ENCODE measurements around the gene FGF22. TPM values are rescaled to one million over a fixed set of nuclear protein-coding genes. Genes with fewer than 3 reads are reported as not detected.

Gene FGF22
- total and polyA plus RNA-seq, 4 donors: 0.10 to 0.85 (median 0.34) TPM

- no peak overlapping the region for H3K4me3 ChIP-seq
- H3K36me3 ChIP-seq (ENCODE audit: control insufficient read depth in 4 of 4, insufficient read depth in 4 of 4, low read length in 4 of 4): peaks cover 0 to 46% (median 10%) of the 10 kb centered on the region in 4 donors
- no peak overlapping the region for H3K27ac ChIP-seq (ENCODE audit: low read depth in 1 of 2, low read length in 1 of 2)
- peaks cover 0 to 6% (median 0%) of the 10 kb centered on the region in 5 donors for H3K4me1 ChIP-seq (ENCODE audit: control insufficient read depth in 5 of 5, insufficient read depth in 5 of 5, low read length in 5 of 5)
- H3K9ac ChIP-seq (ENCODE audit: insufficient read depth in 1 of 2, low read length in 2 of 2): no peak overlapping the region
- peaks cover 0 to 11% (median 0%) of the 10 kb centered on the region in 4 donors for H3K9me3 ChIP-seq (ENCODE audit: control insufficient read depth in 4 of 4, insufficient read depth in 3 of 4, low read length in 3 of 4)
- ATAC-seq (ENCODE audit: insufficient read depth, low FRiP score) (no peak), DNase-seq (no peak)
- TF ChIP-seq, protein P1, sequence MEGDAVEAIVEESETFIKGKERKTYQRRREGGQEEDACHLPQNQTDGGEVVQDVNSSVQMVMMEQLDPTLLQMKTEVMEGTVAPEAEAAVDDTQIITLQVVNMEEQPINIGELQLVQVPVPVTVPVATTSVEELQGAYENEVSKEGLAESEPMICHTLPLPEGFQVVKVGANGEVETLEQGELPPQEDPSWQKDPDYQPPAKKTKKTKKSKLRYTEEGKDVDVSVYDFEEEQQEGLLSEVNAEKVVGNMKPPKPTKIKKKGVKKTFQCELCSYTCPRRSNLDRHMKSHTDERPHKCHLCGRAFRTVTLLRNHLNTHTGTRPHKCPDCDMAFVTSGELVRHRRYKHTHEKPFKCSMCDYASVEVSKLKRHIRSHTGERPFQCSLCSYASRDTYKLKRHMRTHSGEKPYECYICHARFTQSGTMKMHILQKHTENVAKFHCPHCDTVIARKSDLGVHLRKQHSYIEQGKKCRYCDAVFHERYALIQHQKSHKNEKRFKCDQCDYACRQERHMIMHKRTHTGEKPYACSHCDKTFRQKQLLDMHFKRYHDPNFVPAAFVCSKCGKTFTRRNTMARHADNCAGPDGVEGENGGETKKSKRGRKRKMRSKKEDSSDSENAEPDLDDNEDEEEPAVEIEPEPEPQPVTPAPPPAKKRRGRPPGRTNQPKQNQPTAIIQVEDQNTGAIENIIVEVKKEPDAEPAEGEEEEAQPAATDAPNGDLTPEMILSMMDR (IDR thresholded peaks at IDR 0.05; ENCODE audit: control extremely low read depth, extremely low read depth): no peak
- WGBS, 2 donors: 87 to 88% methylated on average over 41 to 58 of the region's 58 CpGs
- H3K27me3 ChIP-seq (ENCODE audit: control insufficient read depth in 3 of 3, insufficient read depth in 3 of 3, low read length in 2 of 3): peaks cover 0 to 7% (median 3%) of the 10 kb centered on the region in 3 donors
These were observed 22.7 kb upstream of the FGF22 start for GRCh38 chr19:616747-617526.

DNA sequence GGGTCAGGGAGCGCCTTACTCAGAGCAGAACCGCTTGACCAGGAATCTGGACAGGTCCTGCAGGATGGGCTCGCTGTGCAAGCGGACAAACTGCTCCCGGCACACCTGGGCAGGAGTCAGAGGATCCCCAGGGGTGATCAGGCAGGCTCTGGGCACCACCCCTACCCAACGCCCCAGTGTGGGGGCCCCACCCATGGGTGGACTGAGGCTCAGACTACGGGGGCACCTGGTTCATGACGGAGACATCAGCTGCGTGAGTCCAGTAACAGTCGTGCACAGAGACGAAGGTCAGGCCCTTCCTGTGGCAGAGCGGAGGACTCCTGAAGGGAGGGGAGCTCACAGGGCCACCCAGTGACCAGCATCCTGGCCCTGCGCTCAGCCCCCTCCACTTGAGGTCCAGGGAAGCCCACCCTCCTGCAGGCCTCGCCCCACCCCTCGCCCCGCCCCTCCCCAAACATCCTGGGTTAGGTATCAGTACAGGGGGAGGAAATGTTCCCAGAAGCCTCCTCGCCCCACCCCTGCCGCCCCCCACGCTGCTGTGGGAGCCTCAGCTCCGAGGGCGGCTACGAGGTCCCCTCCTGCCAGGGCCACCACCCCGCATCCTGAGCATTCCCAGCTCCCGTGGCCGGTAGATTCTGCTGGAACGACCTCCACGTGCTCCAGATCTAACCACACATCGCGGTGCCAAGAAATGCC lies 22.0 kb upstream of the FGF22 start:
- H3K36me3 ChIP-seq (ENCODE audit: control insufficient read depth in 4 of 4, insufficient read depth in 4 of 4, low read length in 4 of 4): peaks cover 0 to 54% (median 10%) of the 10 kb centered on the region in 4 donors
- peaks cover 0 to 7% (median 3%) of the 10 kb centered on the region in 3 donors for H3K27me3 ChIP-seq (ENCODE audit: control insufficient read depth in 3 of 3, insufficient read depth in 3 of 3, low read length in 2 of 3)
- no peak for ATAC-seq (ENCODE audit: insufficient read depth, low FRiP score)
- no peak for DNase-seq
- no peak overlapping the region for H3K4me3 ChIP-seq
- no peak overlapping the region for H3K9ac ChIP-seq (ENCODE audit: insufficient read depth in 1 of 2, low read length in 2 of 2)
- H3K4me1 ChIP-seq (ENCODE audit: control insufficient read depth in 5 of 5, insufficient read depth in 5 of 5, low read length in 5 of 5): peaks cover 0 to 6% (median 0%) of the 10 kb centered on the region in 5 donors
- H3K9me3 ChIP-seq (ENCODE audit: control insufficient read depth in 4 of 4, insufficient read depth in 3 of 4, low read length in 3 of 4): peaks cover 0 to 11% (median 0%) of the 10 kb centered on the region in 4 donors
- no peak overlapping the region for H3K27ac ChIP-seq (ENCODE audit: low read depth in 1 of 2, low read length in 1 of 2)
- 91 to 92% methylated on average over 29 of the region's 29 CpGs for WGBS, 2 donors
- TF ChIP-seq, protein P1 (IDR thresholded peaks at IDR 0.05; ENCODE audit: control extremely low read depth, extremely low read depth): no peak

DNA sequence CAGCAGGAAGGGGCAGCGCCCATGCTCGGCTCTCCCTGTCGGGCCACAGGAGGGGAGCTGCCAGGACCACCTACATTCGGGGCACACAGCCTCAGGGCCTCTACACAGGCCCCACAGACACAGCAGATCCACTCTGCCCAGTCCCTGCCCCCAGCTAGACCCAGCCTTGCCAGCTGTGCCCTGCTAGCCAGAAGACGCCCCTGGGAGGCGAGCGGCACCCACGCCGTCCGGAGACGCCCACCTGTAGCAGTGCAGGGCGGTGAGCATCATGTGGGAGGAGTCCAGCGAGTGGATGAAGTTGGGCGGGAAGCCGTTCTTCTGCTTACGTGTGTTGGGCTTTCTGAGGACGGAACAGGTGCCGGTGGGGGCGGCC lies 21.4 kb upstream of the FGF22 start:
- DNase-seq (no peak), ATAC-seq (ENCODE audit: insufficient read depth, low FRiP score) (no peak)
- Histone ChIP-seq H3K27ac (ENCODE audit: low read depth in 1 of 2, low read length in 1 of 2) (no peak overlapping the region), H3K36me3 (ENCODE audit: control insufficient read depth in 4 of 4, insufficient read depth in 4 of 4, low read length in 4 of 4) (peaks cover 0 to 59% (median 10%) of the 10 kb centered on the region in 4 donors), H3K4me1 (ENCODE audit: control insufficient read depth in 5 of 5, insufficient read depth in 5 of 5, low read length in 5 of 5) (peaks cover 0 to 6% (median 0%) of the 10 kb centered on the region in 5 donors), H3K9ac (ENCODE audit: insufficient read depth in 1 of 2, low read length in 2 of 2) (no peak overlapping the region), H3K27me3 (ENCODE audit: control insufficient read depth in 3 of 3, insufficient read depth in 3 of 3, low read length in 2 of 3) (peaks cover 0 to 7% (median 3%) of the 10 kb centered on the region in 3 donors), H3K4me3 (no peak overlapping the region), H3K9me3 (ENCODE audit: control insufficient read depth in 4 of 4, insufficient read depth in 3 of 4, low read length in 3 of 4) (peaks cover 0 to 13% (median 0%) of the 10 kb centered on the region in 4 donors)
- TF ChIP-seq, protein P1 (IDR thresholded peaks at IDR 0.05; ENCODE audit: control extremely low read depth, extremely low read depth): no peak
- WGBS, 2 donors: 94 to 96% methylated on average over 19 of the region's 19 CpGs

All from lung (tissue), 12 donors.